CD14-positive monocyte (primary cell): ENCODE results near the gene STK39. TPM values are rescaled to one million over a fixed set of nuclear protein-coding genes. Genes with fewer than 3 reads are reported as not detected.

Experiments used
- DNase-seq, 3 donors: peaks; one replicate each; pipeline ENCODE4 v3.0.0-alpha.2; 2011 to 2022
- H2AFZ ChIP-seq: 2 replicates; pipeline ENCODE4 v1.6.0; 2012; ENCODE audit warnings: mild to moderate bottlenecking, low read depth, low read length, inconsistent platforms; ENCODE audit not compliant: insufficient read depth, poor library complexity, severe bottlenecking
- H3K27ac ChIP-seq, 2 donors: 1 replicate in 1 of 2; 2 replicates in 1 of 2; pipeline ENCODE4 v1.5.1; 2012 to 2013; ENCODE audit warnings: low read length in 2 of 2, control low read depth in 1 of 2, inconsistent platforms in 1 of 2, low read depth in 1 of 2, mild to moderate bottlenecking in 1 of 2
- H3K27me3 ChIP-seq, 2 donors: one replicate each; pipeline versions ENCODE4 v1.6.0 to v1.6.1; 2011 to 2013; ENCODE audit warnings: low read length in 2 of 2; ENCODE audit not compliant: control insufficient read depth in 2 of 2, insufficient read depth in 2 of 2
- H3K36me3 ChIP-seq, 2 donors: replicated peaks in 1 of 2; 1 replicate in 1 of 2; 2 replicates in 1 of 2; pipeline versions ENCODE4 v1.5.1 to v1.6.1; 2012 to 2013; ENCODE audit warnings: low read length in 2 of 2, control low read depth in 1 of 2, inconsistent platforms in 1 of 2, mild to moderate bottlenecking in 1 of 2; ENCODE audit not compliant: insufficient read depth in 2 of 2, control insufficient read depth in 1 of 2
- H3K4me1 ChIP-seq, 2 donors: 1 replicate in 1 of 2; 2 replicates in 1 of 2; pipeline versions ENCODE4 v1.5.1 to v1.6.1; 2012 to 2013; ENCODE audit warnings: low read length in 2 of 2, control low read depth in 1 of 2, inconsistent platforms in 1 of 2, mild to moderate bottlenecking in 1 of 2, moderate library complexity in 1 of 2; ENCODE audit not compliant: insufficient read depth in 2 of 2, control insufficient read depth in 1 of 2
- H3K4me2 ChIP-seq: replicated peaks from 2 replicates; pipeline ENCODE3; 2012; ENCODE audit warnings: low read length, moderate library complexity, mild to moderate bottlenecking; ENCODE audit not compliant: poor library complexity, severe bottlenecking; ENCODE audit errors: extremely low read depth
- H3K4me3 ChIP-seq, 3 experiments: fragments of 200-600 bp in 1 of 3; sonication (generic) in 1 of 3; replicated peaks in 1 of 3; 1 replicate in 2 of 3; 2 replicates in 1 of 3; pipeline ENCODE4 v1.5.1; 2011 to 2013; ENCODE audit warnings: low read length in 3 of 3, mild to moderate bottlenecking in 3 of 3, control low read depth in 2 of 3, low read depth in 2 of 3, inconsistent platforms in 1 of 3, moderate library complexity in 1 of 3
- H3K79me2 ChIP-seq: 2 replicates; pipeline ENCODE4 v1.6.0; 2012; ENCODE audit warnings: mild to moderate bottlenecking, control low read depth, inconsistent platforms, low read length, moderate library complexity; ENCODE audit not compliant: insufficient read depth
- H3K9ac ChIP-seq: 2 replicates; pipeline ENCODE4 v1.6.0; 2017; ENCODE audit warnings: low read length, mild to moderate bottlenecking; ENCODE audit not compliant: insufficient read depth, poor library complexity, severe bottlenecking
- H3K9me3 ChIP-seq, 2 donors: replicated peaks in 1 of 2; 1 replicate in 1 of 2; 2 replicates in 1 of 2; pipeline versions ENCODE4 v1.5.1 to v1.6.1; 2012 to 2013; ENCODE audit warnings: low read length in 2 of 2, control low read depth in 1 of 2; ENCODE audit not compliant: control insufficient read depth in 1 of 2, insufficient read depth in 1 of 2
- H4K20me1 ChIP-seq: 2 replicates; pipeline ENCODE4 v1.6.0; 2012; ENCODE audit warnings: mild to moderate bottlenecking, low read length, control low read depth, moderate library complexity; ENCODE audit not compliant: insufficient read depth
- H3K27ac Mint-ChIP-seq, 7 donors: one replicate each; pipeline ENCODE4 v1.8.0; 2020; ENCODE audit warnings: mild to moderate bottlenecking in 7 of 7, mixed read lengths in 7 of 7, moderate library complexity in 6 of 7, inconsistent platforms in 2 of 7
- H3K27me3 Mint-ChIP-seq, 3 donors: one replicate each; pipeline ENCODE4 v1.8.0; 2021 to 2022; ENCODE audit warnings: low read depth in 3 of 3, mild to moderate bottlenecking in 3 of 3, mixed read lengths in 3 of 3, moderate library complexity in 3 of 3, inconsistent platforms in 1 of 3
- H3K36me3 Mint-ChIP-seq, 2 donors: one replicate each; pipeline ENCODE4 v1.8.0; 2020; ENCODE audit warnings: mixed read lengths in 2 of 2, inconsistent platforms in 1 of 2, mild to moderate bottlenecking in 1 of 2
- H3K4me1 Mint-ChIP-seq: one replicate; pipeline ENCODE4 v1.8.0; 2020; ENCODE audit warnings: mild to moderate bottlenecking, mixed read lengths
- H3K4me3 Mint-ChIP-seq, 2 donors: one replicate each; pipeline ENCODE4 v1.8.0; 2020; ENCODE audit warnings: mild to moderate bottlenecking in 2 of 2, mixed read lengths in 2 of 2, moderate library complexity in 1 of 2
- H3K9me3 Mint-ChIP-seq, 7 donors: one replicate each; pipeline ENCODE4 v1.8.0; 2020 to 2022; ENCODE audit warnings: mixed read lengths in 7 of 7, mild to moderate bottlenecking in 6 of 7, moderate library complexity in 6 of 7, inconsistent platforms in 2 of 7
- CTCF ChIP-seq: fragments of 200-600 bp; IDR thresholded peaks from one replicate; pipeline ENCODE4 v1.8.0; 2022; ENCODE audit warnings: antibody characterized with exemption, mild to moderate bottlenecking
- WGBS: methylation state at CpG from one replicate; pipeline ENCODE4 v1.1.5; 2013; ENCODE audit warnings: missing lambda C conversion rate; ENCODE audit not compliant: insufficient coverage; 5-methylcytosine and 5-hydroxymethylcytosine counted together
- intact Hi-C, 2 donors: fragments of 100-400 bp; cut with micrococcal nuclease; formaldehyde crosslinking; loops; one replicate each; pipeline versions ENCODE4 v1.15.0 to v1.15.1; 2023
- polyA plus RNA-seq, 3 donors: library from polyadenylated mRNA; depleted of rRNA in 1 of 3; unstranded in 2 of 3; stranded (reverse) in 1 of 3; fragments of 300-500 nt in 2 of 3; fragments of >200 nt in 1 of 3; fragmentation: Illumina TruSeq in 2 of 3; gene quantifications; 1 replicate in 2 of 3; 2 replicates in 1 of 3; pipeline ENCODE4 v1.2.3, GENCODE V29; 2012 to 2021

STK39 gene
- polyA plus RNA-seq, 3 donors = 1.2 to 2.7 (median 2.6) TPM

GRCh38 chr2:167940734-167941507 is 306.5 kb downstream of the STK39 start:
- intact Hi-C loops = no loop called here
- no peak overlapping the region for H3K4me2 ChIP-seq
- H3K79me2 ChIP-seq = no peaks in the 10 kb centered on the region
- no peaks in the 10 kb centered on the region for H4K20me1 ChIP-seq
- peaks cover 0 to 8% (median 0%) of the 10 kb centered on the region in 7 donors for H3K9me3 Mint-ChIP-seq
- TF ChIP-seq CTCF = no peak
- H3K9me3 ChIP-seq = no peaks in the 10 kb centered on the region
- no peak overlapping the region for H3K4me3 ChIP-seq
- H3K4me1 ChIP-seq = peaks cover 7 to 11% of the 10 kb centered on the region in 2 donors
- no peaks in the 10 kb centered on the region for H3K36me3 ChIP-seq
- H3K27ac Mint-ChIP-seq = no peak overlapping the region
- no peak overlapping the region for H2AFZ ChIP-seq
- DNase-seq = no peak
- no peak overlapping the region for H3K4me3 Mint-ChIP-seq
- H3K36me3 Mint-ChIP-seq = no peaks in the 10 kb centered on the region
- no peaks in the 10 kb centered on the region for H3K27me3 ChIP-seq
- no peak overlapping the region for H3K27ac ChIP-seq
- peaks cover 15% of the 10 kb centered on the region for H3K4me1 Mint-ChIP-seq
- peaks cover under 1 to 8% (median 5%) of the 10 kb centered on the region in 3 donors for H3K27me3 Mint-ChIP-seq
- 92% methylated on average over 2 of the region's 11 CpGs for WGBS
- H3K9ac ChIP-seq = no peak overlapping the region

GRCh38 chr2:167940346-167940725 is 307.1 kb downstream of the STK39 start:
- WGBS = no CpG with 5 or more reads among the region's 3 CpGs
- H4K20me1 ChIP-seq = no peaks in the 10 kb centered on the region
- H3K36me3 ChIP-seq = no peaks in the 10 kb centered on the region
- no peak overlapping the region for H3K4me3 ChIP-seq
- no peaks in the 10 kb centered on the region for H3K27me3 ChIP-seq
- no peak overlapping the region for H3K9ac ChIP-seq
- TF ChIP-seq CTCF = no peak
- peaks cover 5 to 8% (median 7%) of the 10 kb centered on the region in 3 donors for H3K27me3 Mint-ChIP-seq
- no peak overlapping the region for H2AFZ ChIP-seq
- no peak overlapping the region for H3K27ac Mint-ChIP-seq
- no peak overlapping the region for H3K27ac ChIP-seq
- H3K79me2 ChIP-seq = no peaks in the 10 kb centered on the region
- DNase-seq = no peak
- H3K9me3 Mint-ChIP-seq = peaks cover 0 to 6% (median 0%) of the 10 kb centered on the region in 7 donors
- H3K4me1 ChIP-seq = peaks cover 7 to 11% of the 10 kb centered on the region in 2 donors
- intact Hi-C loops = no loop called here
- H3K36me3 Mint-ChIP-seq = no peaks in the 10 kb centered on the region
- H3K4me2 ChIP-seq = no peak overlapping the region
- H3K4me1 Mint-ChIP-seq = peaks cover 15% of the 10 kb centered on the region
- H3K9me3 ChIP-seq = no peaks in the 10 kb centered on the region
- no peak overlapping the region for H3K4me3 Mint-ChIP-seq
